Fibroblast of mammary gland (primary cell): ENCODE results near the gene ELOVL1.

Source experiments
- DNase-seq: peaks from one replicate; pipeline ENCODE4 v3.0.0-alpha.2; 2010; ENCODE audit warnings: low read depth
- H3K4me3 ChIP-seq: 2 replicates; pipeline ENCODE4 v1.5.1; 2011; ENCODE audit warnings: low read depth, mild to moderate bottlenecking, low read length, moderate library complexity; ENCODE audit not compliant: control insufficient read depth
- TF ChIP-seq, protein P1 (sequence below): conservative IDR thresholded peaks from 2 replicates; pipeline ENCODE4 v1.5.1; 2011; ENCODE audit warnings: low read depth, low read length, inconsistent platforms; ENCODE audit not compliant: control insufficient read depth, insufficient read depth

The ELOVL1 gene

DNA sequence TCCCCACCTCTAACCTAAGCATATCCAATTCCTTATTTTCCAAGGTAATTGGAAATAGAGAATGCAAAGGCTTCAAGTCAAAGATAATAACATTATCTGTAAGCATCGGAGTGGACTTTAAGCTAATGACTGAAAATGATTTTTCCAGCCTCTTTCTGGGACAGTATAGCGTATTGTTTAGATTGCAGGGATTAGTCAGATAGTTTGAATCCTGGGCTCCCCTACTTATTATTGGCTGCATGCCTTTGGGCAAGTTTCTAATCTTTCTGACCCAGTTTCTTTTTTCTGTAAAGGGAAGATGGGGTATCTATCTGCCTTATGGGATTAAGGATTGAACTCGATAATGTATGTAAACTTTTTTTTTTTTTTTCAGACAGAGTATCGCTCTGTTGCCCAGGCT lies 10.6 kb downstream of the ELOVL1 start:
- H3K4me3 ChIP-seq, result no peak overlapping the region
- no peak for DNase-seq
- TF ChIP-seq, protein P1, sequence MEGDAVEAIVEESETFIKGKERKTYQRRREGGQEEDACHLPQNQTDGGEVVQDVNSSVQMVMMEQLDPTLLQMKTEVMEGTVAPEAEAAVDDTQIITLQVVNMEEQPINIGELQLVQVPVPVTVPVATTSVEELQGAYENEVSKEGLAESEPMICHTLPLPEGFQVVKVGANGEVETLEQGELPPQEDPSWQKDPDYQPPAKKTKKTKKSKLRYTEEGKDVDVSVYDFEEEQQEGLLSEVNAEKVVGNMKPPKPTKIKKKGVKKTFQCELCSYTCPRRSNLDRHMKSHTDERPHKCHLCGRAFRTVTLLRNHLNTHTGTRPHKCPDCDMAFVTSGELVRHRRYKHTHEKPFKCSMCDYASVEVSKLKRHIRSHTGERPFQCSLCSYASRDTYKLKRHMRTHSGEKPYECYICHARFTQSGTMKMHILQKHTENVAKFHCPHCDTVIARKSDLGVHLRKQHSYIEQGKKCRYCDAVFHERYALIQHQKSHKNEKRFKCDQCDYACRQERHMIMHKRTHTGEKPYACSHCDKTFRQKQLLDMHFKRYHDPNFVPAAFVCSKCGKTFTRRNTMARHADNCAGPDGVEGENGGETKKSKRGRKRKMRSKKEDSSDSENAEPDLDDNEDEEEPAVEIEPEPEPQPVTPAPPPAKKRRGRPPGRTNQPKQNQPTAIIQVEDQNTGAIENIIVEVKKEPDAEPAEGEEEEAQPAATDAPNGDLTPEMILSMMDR, result no peak

DNA sequence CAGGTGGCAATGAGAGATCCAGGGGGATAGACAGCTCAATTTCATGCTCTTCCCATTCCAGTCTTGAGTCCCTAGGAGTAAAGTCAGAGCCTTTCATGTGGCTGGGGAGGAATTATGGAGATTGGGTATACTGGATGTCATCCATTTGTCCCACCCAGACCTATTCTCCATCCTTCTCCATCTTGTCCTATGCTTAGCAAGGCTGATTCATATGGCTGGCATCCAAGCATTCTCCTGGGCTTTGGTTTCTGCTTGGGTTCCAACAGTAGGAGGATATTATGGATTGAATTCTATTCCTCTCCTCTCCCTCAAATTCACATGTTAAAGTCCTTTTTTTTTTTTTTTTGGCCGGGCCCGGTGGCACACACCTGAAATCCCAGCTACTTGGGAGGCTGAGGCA lies 12.9 kb downstream of the ELOVL1 start:
- H3K4me3 ChIP-seq, result no peak overlapping the region
- peak; percentile 68 for DNase-seq
- TF ChIP-seq, protein P1, result no peak

DNA sequence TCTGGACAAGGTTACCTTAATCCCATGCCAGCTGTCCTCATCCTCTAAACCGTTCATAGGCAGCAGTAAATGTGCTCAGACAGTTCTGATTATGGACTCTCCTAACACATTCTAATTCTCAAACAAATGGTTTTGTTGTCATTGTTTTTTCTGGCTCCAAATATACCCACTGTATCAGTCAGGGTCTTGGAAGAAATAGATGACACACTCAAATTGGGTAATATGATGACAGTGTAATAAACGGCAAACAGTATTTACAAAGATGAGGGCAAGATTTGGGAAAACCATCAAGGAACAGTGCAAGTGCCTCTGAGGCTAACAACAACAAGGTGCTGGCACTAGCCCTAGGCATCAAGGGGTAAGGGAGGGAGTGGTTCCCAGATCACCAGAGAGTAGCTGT lies 13.3 kb downstream of the ELOVL1 start:
- no peak overlapping the region for H3K4me3 ChIP-seq
- DNase-seq, result peak; percentile 60
- TF ChIP-seq, protein P1, result no peak

DNA sequence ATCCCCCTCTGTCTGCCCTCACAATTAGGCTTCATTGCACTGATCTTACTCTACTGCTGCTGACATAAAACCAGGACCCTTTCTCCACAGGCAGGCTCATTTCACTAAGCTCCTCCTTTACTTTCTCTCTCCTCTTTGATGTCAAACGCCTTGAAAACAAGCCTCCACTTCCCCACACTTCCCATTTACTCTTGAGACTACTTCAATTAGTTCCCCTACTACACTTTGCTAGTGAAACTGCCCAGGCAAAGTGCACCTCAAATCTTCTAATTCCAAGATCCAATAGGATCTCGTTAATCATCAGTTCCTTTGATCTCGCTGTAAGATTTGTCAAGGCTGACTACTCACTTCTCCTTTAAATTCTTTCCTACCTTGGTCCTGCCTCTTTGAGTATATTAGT lies 14.9 kb downstream of the ELOVL1 start:
- DNase-seq, result no peak
- TF ChIP-seq, protein P1, result no peak
- no peak overlapping the region for H3K4me3 ChIP-seq

DNA sequence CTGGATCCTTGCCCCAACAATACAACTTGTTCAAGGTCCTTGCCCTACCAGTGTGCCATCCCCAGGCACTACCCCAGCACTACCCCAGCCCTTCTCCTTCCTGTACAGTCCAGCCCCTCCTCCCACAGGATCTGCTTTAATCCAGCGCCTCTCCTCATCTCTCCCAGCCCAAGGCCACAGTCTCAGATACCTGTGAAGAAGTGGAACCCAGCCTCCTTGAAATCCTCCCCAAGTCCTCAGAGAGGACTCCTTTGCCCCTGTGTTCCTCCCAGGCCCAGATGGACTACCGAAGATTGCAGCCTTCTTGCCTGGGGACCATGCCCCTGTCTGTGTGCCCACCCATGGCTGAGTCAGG lies 15.5 kb downstream of the ELOVL1 start:
- H3K4me3 ChIP-seq, result no peak overlapping the region
- no peak for DNase-seq
- TF ChIP-seq, protein P1, result no peak

DNA sequence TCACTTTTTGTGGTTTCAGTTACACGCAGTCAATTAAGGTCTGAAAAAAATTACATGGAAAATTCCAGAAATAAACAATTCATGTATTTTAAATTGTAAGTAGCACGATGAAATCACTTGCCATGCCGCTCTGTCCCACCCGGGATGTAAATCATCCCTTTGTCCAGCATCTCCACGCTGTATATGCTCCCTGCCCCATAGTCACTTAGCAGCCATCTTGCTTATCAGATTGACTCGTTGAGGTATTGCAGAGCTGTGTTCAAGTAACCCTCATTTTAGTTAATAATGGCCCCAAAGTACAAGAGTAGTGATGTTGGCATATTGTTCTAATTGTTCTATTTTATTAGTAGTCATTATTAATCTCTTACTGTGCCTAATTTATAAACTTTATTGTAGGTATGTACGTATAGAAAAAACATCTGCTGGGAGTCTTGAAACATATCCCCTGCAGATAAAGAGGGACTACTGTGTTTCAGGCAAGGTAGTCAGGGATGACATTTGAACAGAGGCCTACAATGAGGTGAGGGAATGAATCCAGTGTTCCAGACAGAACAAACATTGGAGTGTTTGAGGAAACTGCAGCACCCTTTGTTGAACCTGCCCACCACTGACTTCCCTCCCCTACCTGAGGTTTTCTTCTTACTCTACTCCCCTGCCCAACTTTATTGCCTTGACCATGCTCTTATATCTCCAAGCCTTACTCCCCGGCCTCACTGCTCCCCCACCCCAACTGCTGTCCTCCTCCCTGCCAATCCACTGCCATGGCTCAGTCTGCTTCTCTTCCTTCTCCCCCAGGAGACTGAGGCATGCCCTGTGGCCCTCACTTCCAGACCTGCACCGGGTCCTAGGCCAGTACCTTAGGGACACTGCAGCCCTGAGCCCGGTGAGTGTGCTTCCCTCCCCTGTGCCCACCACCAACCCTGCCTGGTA lies 16.1 kb downstream of the ELOVL1 start:
- H3K4me3 ChIP-seq, result no peak overlapping the region
- TF ChIP-seq, protein P1, result no peak
- no peak for DNase-seq

DNA sequence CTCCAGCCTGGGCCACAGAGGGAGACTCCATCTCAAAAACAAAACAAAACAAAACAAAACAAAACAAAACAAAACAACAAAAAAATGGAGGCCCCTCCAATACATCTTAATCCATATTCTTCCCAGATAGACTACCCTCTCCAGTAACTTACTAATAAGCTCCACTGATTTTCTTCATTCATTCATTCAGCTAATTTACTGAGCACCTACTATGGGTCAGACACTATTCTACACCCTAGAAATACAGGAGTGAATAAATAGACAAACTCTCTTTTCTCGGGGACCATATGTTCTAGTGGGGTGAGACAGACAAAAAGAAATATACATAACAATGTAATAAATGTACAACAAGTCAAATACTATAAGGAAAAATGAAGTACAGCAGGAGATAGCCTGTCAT lies 16.8 kb downstream of the ELOVL1 start:
- H3K4me3 ChIP-seq, result no peak overlapping the region
- TF ChIP-seq, protein P1, result no peak
- DNase-seq, result no peak
